Measurements from ENCODE around the gene HBG2.

DNA sequence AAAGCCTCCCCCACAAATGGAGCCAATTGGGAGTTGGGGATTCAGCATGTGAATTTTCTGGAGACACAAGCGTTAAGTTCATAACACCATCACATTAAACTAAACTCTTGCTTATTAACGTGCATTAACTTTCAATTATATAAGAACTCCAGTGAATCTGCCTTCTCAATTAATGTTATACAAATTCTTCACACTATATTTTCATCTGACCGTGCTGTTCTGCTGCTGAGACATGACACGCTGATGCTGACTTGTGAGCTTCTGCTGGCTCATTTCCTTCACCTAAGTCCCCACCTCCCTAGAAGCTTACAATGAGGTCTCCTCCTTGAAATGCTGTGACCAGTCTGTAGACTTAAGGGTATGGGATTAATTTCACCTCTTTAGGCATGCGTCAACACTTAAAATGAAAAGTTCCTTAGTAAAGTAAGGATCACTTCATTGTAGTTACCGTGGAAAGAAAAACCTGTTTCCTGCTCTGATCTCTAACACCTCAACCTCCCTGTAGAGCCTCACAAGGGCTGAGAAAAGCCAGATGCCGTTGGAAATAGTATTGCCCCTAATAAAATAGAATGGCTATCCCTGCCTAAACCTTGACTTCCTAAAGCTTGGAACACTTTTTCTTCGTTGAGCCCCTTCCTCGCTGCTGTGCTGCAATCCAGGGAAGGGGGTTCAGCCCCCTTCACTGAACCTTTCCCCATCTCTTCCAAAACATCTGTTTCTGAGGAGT, 2.2 kb downstream of the HBG2 start:
- TF ChIP-seq EZH2phosphoT487 (IDR thresholded peaks at IDR 0.05; ENCODE audit: insufficient read depth, low read depth) (no peak), EZH2 (IDR thresholded peaks at IDR 0.05; ENCODE audit: insufficient read depth, poor library complexity, severe bottlenecking) (no peak)

Data from GM23248 (cell line).